Measurements from ENCODE around the gene ZMYND8. TPM values are rescaled to one million over a fixed set of nuclear protein-coding genes. Genes with fewer than 3 reads are reported as not detected.

Gene ZMYND8
- total RNA-seq, 1 experiment from 2014 or later, result 29.0 TPM

DNA sequence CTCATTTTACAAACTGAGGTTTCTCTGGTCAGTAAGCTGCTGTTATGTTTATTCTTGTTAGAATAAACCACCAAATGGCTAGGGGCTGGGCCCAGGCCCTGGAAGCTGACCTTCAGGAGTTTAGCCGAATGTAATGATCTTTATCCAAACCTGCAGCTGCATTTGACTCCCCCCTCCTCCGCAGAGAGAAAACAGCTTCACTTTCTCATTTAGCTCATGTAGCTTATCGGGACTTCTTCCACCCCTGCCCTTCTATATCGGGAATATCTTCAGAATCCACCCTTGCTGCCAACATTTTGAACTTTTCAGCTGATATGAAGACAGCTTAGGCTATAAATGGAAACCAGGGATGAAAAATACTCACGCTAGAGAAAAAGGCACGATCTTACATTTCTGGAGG, 102.6 kb downstream of the ZMYND8 start:
- H2AFZ ChIP-seq (ENCODE audit: low read depth, low read length, poor library complexity, severe bottlenecking), result no peak overlapping the region

More for the DNA sequence above, 102.6 kb downstream of the ZMYND8 start:
- no peak for ATAC-seq
- H3K9ac ChIP-seq (ENCODE audit: low read length), result no peak overlapping the region
- CTCF ChIA-PET, result interaction anchor here (1.4 kb wide), 1 partner anchor 130 kb away, joined by 4 read pairs; no protein-coding TSS in a partner anchor
- RAD21 ChIA-PET (ENCODE audit: low non-redundant PET in 1 of 2, low total read pairs in 2 of 2, uncharacterized antibody in 2 of 2, unreplicated experiment in 2 of 2), result interaction anchor here in 1 of 2 experiments (1.6 kb wide), 1 partner anchor 130 kb away, joined by 3 read pairs; no protein-coding TSS in a partner anchor
- peaks cover 16% of the 10 kb centered on the region for H3K79me2 ChIP-seq (ENCODE audit: insufficient read depth, low read length)
- H3K9me3 ChIP-seq (ENCODE audit: control insufficient read depth in 1 of 2, insufficient read depth in 1 of 2, low read depth in 1 of 2, low read length in 2 of 2), result no peaks in the 10 kb centered on the region
- no peak overlapping the region for H3K4me3 ChIP-seq (replicated peaks in 1 of 2; ENCODE audit: low read depth in 1 of 2, low read length in 2 of 2)
- POLR2A ChIA-PET, result no interaction called here
- no peak overlapping the region for H3K4me2 ChIP-seq (ENCODE audit: low read length)
- peaks cover 13 to 26% of the 10 kb centered on the region in 2 experiments for H3K36me3 ChIP-seq (ENCODE audit: control insufficient read depth in 1 of 2, insufficient read depth in 2 of 2, low read length in 2 of 2)
- H4K20me1 ChIP-seq (ENCODE audit: insufficient read depth), result no peaks in the 10 kb centered on the region
- intact Hi-C loops (cut with micrococcal nuclease), result no loop called here
- H3K4me1 ChIP-seq (ENCODE audit: control insufficient read depth in 1 of 2, insufficient read depth in 2 of 2, low read length in 2 of 2), result peaks cover 3 to 8% of the 10 kb centered on the region in 2 experiments; a peak in 2 of 4 replicates
- TF ChIP-seq SRF (IDR thresholded peaks at IDR 0.05; ENCODE audit: low read depth), result no peak
- no peak for TF ChIP-seq EGR1 (IDR thresholded peaks at IDR 0.05; ENCODE audit: low read depth)
- no peak for TF ChIP-seq SIN3A (IDR thresholded peaks at IDR 0.05; ENCODE audit: low read depth)
- no peak for TF ChIP-seq FOSL1 (IDR thresholded peaks at IDR 0.05; ENCODE audit: low read depth)
- TF ChIP-seq POLR2AphosphoS5 (IDR thresholded peaks at IDR 0.05; ENCODE audit: low read depth, low read length), result no peak
- TF ChIP-seq POLR2A (IDR thresholded peaks at IDR 0.05; ENCODE audit: borderline replicate concordance, extremely low read depth, insufficient read depth, insufficient read length), result no peak
- TF ChIP-seq ZNF274 (IDR thresholded peaks at IDR 0.05; ENCODE audit: low read depth, low read length), result no peak
- TF ChIP-seq TCF7L2 (IDR thresholded peaks at IDR 0.05; ENCODE audit: borderline replicate concordance, extremely low read depth, insufficient read depth, insufficient read length), result no peak
- no peak for TF ChIP-seq EZH2phosphoT487 (IDR thresholded peaks at IDR 0.05; ENCODE audit: borderline replicate concordance)
- no peak for TF ChIP-seq ELF1 (IDR thresholded peaks at IDR 0.05; ENCODE audit: borderline replicate concordance, low read depth)
- TF ChIP-seq, protein P1, sequence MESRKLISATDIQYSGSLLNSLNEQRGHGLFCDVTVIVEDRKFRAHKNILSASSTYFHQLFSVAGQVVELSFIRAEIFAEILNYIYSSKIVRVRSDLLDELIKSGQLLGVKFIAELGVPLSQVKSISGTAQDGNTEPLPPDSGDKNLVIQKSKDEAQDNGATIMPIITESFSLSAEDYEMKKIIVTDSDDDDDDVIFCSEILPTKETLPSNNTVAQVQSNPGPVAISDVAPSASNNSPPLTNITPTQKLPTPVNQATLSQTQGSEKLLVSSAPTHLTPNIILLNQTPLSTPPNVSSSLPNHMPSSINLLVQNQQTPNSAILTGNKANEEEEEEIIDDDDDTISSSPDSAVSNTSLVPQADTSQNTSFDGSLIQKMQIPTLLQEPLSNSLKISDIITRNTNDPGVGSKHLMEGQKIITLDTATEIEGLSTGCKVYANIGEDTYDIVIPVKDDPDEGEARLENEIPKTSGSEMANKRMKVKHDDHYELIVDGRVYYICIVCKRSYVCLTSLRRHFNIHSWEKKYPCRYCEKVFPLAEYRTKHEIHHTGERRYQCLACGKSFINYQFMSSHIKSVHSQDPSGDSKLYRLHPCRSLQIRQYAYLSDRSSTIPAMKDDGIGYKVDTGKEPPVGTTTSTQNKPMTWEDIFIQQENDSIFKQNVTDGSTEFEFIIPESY (IDR thresholded peaks at IDR 0.05; ENCODE audit: extremely low read depth, insufficient replicate concordance, low read length), result no peak
- TF ChIP-seq, protein P2, sequence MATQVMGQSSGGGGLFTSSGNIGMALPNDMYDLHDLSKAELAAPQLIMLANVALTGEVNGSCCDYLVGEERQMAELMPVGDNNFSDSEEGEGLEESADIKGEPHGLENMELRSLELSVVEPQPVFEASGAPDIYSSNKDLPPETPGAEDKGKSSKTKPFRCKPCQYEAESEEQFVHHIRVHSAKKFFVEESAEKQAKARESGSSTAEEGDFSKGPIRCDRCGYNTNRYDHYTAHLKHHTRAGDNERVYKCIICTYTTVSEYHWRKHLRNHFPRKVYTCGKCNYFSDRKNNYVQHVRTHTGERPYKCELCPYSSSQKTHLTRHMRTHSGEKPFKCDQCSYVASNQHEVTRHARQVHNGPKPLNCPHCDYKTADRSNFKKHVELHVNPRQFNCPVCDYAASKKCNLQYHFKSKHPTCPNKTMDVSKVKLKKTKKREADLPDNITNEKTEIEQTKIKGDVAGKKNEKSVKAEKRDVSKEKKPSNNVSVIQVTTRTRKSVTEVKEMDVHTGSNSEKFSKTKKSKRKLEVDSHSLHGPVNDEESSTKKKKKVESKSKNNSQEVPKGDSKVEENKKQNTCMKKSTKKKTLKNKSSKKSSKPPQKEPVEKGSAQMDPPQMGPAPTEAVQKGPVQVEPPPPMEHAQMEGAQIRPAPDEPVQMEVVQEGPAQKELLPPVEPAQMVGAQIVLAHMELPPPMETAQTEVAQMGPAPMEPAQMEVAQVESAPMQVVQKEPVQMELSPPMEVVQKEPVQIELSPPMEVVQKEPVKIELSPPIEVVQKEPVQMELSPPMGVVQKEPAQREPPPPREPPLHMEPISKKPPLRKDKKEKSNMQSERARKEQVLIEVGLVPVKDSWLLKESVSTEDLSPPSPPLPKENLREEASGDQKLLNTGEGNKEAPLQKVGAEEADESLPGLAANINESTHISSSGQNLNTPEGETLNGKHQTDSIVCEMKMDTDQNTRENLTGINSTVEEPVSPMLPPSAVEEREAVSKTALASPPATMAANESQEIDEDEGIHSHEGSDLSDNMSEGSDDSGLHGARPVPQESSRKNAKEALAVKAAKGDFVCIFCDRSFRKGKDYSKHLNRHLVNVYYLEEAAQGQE (IDR thresholded peaks at IDR 0.05; ENCODE audit: low read depth), result no peak
- TF ChIP-seq, protein P3, sequence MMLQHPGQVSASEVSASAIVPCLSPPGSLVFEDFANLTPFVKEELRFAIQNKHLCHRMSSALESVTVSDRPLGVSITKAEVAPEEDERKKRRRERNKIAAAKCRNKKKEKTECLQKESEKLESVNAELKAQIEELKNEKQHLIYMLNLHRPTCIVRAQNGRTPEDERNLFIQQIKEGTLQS (IDR thresholded peaks at IDR 0.05), result no peak
- TF ChIP-seq, protein P4, sequence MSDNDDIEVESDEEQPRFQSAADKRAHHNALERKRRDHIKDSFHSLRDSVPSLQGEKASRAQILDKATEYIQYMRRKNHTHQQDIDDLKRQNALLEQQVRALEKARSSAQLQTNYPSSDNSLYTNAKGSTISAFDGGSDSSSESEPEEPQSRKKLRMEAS (IDR thresholded peaks at IDR 0.05), result no peak
- TF ChIP-seq SP1 (IDR thresholded peaks at IDR 0.05; ENCODE audit: low read depth), result no peak
- no peak for TF ChIP-seq EZH2 (IDR thresholded peaks at IDR 0.05)
- TF ChIP-seq CEBPB (IDR thresholded peaks at IDR 0.05; ENCODE audit: low read depth), result no peak
- TF ChIP-seq, protein P5, sequence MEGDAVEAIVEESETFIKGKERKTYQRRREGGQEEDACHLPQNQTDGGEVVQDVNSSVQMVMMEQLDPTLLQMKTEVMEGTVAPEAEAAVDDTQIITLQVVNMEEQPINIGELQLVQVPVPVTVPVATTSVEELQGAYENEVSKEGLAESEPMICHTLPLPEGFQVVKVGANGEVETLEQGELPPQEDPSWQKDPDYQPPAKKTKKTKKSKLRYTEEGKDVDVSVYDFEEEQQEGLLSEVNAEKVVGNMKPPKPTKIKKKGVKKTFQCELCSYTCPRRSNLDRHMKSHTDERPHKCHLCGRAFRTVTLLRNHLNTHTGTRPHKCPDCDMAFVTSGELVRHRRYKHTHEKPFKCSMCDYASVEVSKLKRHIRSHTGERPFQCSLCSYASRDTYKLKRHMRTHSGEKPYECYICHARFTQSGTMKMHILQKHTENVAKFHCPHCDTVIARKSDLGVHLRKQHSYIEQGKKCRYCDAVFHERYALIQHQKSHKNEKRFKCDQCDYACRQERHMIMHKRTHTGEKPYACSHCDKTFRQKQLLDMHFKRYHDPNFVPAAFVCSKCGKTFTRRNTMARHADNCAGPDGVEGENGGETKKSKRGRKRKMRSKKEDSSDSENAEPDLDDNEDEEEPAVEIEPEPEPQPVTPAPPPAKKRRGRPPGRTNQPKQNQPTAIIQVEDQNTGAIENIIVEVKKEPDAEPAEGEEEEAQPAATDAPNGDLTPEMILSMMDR (IDR thresholded peaks at IDR 0.05 in 2 of 3, conservative IDR thresholded peaks at IDR 0.05 in 1 of 3; ENCODE audit: borderline replicate concordance in 1 of 3, insufficient read depth in 1 of 3, low read depth in 2 of 3, low read length in 2 of 3), result no peak
- no peak for TF ChIP-seq RAD21 (IDR thresholded peaks at IDR 0.05; ENCODE audit: low read depth)
- no peak for TF ChIP-seq JUND (IDR thresholded peaks at IDR 0.05)
- H3K27ac ChIP-seq (ENCODE audit: low read depth, low read length), result no peak overlapping the region
- no peaks in the 10 kb centered on the region for H3K9me2 ChIP-seq (ENCODE audit: insufficient read depth)
- no peaks in the 10 kb centered on the region for H3K27me3 ChIP-seq (ENCODE audit: insufficient read depth, low read length)
- no peak for DNase-seq (ENCODE audit: low read depth, low spot score)
- TSS peak; percentile 9 for BruUV-seq (replicated peaks)

Measured in HCT116 (cell line).